GM21528 (cell line): ENCODE data around the gene GLB1L.
"Not testable (repeated sequence)": the region's sequence is repeated elsewhere in the genome, so short reads cannot be mapped to it uniquely, and the experiment has no call there.

Experiments
- ATAC-seq: cut with Tn5 transposase; IDR thresholded peaks from one replicate; pipeline ENCODE4 v1.9.1; 2021; ENCODE audit warnings: mild to moderate bottlenecking, moderate library complexity; ENCODE audit not compliant: unreplicated experiment, low FRiP score

GLB1L gene

DNA sequence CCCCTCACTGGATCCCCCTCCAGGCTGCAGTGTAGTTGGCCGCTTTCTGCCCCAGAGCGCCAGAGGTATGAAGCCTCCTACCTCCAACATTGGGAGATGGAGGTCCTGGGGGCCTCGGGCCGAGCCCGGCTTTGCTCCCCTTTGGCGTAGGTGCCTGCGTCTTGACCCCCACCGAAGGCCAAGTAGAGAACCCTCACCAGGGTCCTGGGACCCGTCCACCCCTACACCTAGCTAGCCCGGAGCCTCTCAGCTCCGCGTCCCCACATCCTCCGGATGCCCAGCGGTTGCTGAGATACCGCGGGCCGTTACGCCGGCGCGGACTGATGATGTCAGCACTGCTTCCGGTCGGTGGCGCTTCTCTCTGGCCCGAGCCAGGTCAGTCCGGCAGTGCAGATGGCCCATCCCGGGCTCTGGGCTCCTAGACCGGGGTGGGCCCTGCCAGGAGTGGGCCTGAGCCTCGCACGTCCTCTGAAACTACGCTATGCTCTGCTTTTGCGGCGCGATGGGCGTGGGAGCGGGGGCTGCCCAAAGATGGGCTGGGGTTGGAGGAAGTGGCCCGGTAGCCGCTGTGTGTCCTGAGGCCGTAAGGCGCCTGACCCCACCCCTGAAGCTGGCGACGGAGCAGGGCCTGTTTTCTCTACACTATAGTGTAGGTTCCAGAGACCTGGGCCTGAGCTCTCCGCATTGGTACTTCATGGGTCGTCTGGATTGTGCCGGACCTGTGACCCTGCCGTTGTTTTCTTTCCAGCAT, at the start of gene GLB1L, which contains the start of gene STK16:
GLB1L (minus strand) TSS at position 297 of the 751 bp plus-strand sequence. CDS start 1,871 bp downstream, outside the sequence.
STK16 (plus strand) TSS at position 332 of the 751 bp plus-strand sequence. CDS start 521 bp downstream, outside the sequence.
- ATAC-seq: peak; percentile 70

DNA sequence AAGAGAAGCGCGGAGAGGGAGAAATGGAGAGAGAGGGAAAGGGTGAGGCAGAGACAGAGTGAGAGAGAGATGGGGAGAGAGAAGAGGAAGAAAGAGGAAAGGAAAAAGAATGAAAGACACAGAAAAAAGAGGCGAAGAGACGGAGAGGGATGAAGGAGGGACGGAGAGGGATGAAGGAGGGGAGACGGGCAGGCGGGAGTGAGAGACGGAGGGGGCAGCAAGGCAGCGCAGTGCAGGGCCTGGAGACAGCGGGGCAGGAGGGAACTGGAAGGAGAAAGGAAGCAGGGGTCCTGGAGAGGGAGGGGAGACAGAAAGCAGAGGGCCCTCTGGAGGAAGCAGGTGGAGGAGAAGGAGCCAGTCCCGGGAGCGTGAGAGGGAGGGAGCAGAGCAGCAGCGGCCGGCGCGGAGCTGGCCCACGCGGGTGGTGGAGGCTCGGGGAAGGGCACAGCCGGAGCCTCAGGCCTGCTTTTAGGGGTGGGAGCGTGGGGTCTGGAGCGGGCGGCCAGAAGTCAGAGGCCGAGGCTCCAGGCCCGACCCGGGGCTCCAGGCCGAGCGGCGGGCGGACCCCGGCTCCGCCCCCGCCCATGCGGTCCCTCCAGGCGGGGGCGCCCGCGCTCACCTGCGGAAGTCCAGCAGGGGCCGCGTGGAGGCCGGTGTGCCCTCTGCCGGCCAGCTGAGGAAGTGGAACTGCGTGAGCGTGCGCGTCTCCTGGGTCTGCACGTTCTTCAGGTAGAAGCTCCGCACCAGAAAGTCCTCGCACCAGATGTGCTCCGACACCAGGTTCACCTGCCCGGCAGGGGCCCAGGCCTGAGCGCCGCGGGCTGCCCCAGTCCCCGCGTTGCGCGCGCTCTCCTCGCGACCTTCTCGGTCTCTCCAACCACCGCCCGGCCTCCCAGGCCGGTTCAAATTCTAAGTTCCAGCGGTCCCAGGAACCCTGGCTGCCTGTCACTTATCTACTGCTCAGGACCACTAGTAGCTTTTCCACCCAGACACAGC, 49.4 kb upstream of the GLB1L start:
- peak; percentile 88 for ATAC-seq

DNA sequence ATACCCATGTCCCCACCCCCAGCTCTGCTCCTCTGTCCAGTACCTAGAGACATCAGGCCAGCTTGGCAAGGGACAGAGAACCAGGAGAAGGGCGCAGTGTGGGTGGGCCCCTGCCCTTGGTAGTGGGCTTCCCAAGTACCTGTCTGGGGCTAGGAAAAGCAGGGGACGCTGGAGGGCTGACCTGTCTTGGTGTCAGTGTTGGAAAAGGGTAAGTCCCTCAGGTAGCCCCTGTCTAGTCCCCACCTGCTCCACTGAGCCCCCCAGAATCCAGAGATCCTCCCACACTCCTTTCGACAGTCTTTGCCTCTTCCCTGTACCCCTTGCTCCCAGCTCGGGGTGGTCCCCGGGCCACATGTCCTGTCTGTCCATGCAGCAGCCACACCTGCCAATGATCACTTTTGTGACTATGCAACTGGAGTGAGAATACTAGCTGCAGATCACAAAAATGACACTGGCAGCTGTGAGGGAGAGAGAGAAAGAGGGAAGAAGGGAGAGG, 48.5 kb upstream of the GLB1L start:
- no peak for ATAC-seq

GRCh38 chr2:219292616-219293015, 47.4 kb upstream of the GLB1L start:
- ATAC-seq: no peak

GRCh38 chr2:219291910-219292490, 46.8 kb upstream of the GLB1L start:
- no peak for ATAC-seq

DNA sequence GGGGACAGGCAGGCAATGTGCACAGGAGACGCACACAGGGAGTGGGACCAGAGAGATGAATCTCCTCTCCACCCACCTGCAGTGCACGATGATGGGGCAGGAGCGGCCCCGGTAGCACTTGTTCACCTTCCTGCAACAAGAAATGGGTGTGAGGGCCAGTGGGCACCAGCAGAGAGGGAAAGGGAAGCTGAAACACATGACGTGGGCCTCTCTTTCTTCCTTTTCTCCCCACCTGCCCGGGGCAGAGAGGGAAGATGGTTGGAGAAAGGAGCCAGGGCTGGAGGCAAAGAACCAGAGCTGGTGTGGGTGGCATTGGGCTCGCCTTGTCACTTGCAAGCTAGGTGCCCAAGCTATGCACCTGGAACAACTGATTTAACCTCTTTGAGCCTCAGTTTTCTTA, 46.1 kb upstream of the GLB1L start:
- ATAC-seq: no peak

GRCh38 chr2:219290381-219291171, 45.3 kb upstream of the GLB1L start:
- ATAC-seq: no peak

DNA sequence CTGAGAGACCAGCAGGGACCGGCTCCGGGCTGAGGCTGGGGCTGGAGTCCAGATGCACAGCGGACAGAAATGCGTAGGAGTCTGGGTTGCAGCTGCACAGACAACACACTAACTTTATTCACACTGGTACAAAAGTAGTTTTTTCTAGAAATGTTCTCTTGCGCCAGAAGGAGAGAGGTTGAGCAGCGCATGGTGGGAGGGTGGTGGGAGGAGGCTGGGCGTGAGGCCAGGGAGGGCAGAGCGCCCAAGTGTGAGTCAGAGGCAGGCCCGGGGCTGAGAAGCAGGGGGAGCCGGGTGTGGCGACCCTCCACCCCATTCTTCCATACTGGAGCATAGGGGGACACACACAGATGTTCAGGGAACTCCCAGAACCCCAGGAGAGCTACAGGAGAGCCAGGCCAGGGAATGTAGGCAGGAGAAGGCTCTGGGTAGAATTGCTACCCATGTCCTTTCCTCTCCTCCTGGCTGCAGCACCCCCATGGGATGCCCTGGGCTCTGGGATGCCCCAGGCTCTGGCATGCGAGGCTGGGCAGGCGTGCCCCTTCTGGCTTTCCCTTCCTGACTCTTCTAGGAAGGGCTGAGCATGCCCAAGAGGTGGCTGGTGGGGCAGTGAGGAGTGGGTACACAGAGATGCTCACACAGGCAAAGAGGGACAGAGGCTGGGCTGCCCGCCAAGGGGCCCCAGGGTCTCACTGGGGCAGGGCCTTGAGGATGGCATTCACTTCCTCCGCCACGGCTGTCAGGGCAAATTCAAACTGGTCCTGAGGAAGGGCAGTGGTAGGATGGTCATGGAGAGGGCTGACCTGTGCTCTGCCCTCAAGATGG, 44.5 kb upstream of the GLB1L start:
- no peak for ATAC-seq

- no peak for ATAC-seq
Measured at GRCh38 chr2:219289195-219289536, 43.9 kb upstream of the GLB1L start.

GRCh38 chr2:219287580-219288265, 42.5 kb upstream of the GLB1L start:
- no peak for ATAC-seq

GRCh38 chr2:219287116-219287440, 41.8 kb upstream of the GLB1L start:
- ATAC-seq: not testable (repeated sequence)

GRCh38 chr2:219286436-219287115, 41.3 kb upstream of the GLB1L start:
- ATAC-seq: no peak

GRCh38 chr2:219285894-219286425, 40.7 kb upstream of the GLB1L start:
- ATAC-seq: no peak

DNA sequence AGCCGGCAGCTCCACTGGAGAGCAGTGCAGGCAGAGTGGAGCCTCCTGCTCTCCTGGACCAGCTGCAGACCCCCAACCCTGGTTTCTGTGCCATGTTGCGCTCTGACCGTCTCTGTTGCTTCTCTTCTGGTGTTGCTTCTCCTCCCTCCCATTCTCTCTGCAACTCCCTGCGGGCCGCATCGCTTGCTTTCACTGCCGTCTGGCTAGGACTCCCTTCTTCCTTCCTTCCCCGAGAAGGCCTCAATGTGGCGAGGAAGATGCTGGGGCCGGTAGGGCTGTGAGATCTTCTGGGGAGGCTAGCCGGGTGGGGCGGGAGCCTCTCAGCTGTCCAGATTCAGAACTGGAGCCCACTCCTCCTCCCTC, 40.1 kb upstream of the GLB1L start:
- no peak for ATAC-seq

- no peak for ATAC-seq
Measured at GRCh38 chr2:219284501-219285372, 39.5 kb upstream of the GLB1L start.

- ATAC-seq: no peak
Measured at GRCh38 chr2:219282943-219283581, 37.8 kb upstream of the GLB1L start.

- ATAC-seq: no peak
Measured at GRCh38 chr2:219282375-219282774, 37.1 kb upstream of the GLB1L start.
